Measurements from ENCODE around the gene ACOT8. TPM values are rescaled to one million over a fixed set of nuclear protein-coding genes. Genes with fewer than 3 reads are reported as not detected.
A peak's percentile ranks its signal among the peaks of the same experiment; 100 is the strongest.

ACOT8 gene
- total and polyA plus RNA-seq, 9 of the 15 experiments (the other 6 are each of a cell fraction or from before 2014, with no cell fraction given): 8.2 to 46.7 (median 20.7) TPM

DNA sequence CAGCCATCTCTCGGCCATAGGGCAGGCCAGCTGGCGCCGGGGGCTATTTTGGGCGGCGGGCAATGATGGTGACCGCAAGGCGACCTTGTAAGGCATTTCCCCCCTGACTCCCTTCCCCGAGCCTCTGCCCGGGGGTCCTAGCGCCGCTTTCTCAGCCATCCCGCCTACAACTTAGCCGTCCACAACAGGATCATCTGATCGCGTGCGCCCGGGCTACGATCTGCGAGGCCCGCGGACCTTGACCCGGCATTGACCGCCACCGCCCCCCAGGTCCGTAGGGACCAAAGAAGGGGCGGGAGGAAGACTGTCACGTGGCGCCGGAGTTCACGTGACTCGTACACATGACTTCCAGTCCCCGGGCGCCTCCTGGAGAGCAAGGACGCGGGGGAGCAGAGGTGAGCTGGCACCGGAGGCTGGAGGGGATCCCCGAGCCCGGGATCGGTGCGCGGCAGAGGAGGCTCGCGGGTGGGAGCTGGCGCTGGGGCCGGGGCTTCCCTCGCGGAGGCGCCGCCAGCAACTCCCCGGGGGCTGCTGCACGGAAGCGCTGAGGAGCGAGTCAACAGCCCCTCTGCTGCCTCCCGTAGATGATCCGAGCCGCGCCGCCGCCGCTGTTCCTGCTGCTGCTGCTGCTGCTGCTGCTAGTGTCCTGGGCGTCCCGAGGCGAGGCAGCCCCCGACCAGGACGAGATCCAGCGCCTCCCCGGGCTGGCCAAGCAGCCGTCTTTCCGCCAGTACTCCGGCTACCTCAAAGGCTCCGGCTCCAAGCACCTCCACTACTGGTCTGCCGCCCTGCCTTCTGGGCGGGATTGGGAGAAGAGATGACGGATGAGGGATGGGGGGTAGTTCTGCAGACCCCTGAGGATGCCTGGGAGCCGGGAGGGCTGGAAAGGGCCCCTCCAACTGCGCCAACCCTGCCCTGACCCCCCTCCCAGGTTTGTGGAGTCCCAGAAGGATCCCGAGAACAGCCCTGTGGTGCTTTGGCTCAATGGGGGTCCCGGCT is 34.1 kb upstream of the ACOT8 start, which contains the start of the genes CTSA and NEURL2 (continued):
- TF ChIP-seq PTBP1 (IDR thresholded peaks at IDR 0.05; ENCODE audit: low read depth, low read length): no peak
- peak; percentile 89 for TF ChIP-seq ZBTB7A (IDR thresholded peaks at IDR 0.05; ENCODE audit: borderline replicate concordance, control insufficient read depth, low read depth, low read length)
- no peak for TF ChIP-seq ZNF77 (CRISPR knock-in tag; IDR thresholded peaks at IDR 0.05)
- TF ChIP-seq, protein P1, sequence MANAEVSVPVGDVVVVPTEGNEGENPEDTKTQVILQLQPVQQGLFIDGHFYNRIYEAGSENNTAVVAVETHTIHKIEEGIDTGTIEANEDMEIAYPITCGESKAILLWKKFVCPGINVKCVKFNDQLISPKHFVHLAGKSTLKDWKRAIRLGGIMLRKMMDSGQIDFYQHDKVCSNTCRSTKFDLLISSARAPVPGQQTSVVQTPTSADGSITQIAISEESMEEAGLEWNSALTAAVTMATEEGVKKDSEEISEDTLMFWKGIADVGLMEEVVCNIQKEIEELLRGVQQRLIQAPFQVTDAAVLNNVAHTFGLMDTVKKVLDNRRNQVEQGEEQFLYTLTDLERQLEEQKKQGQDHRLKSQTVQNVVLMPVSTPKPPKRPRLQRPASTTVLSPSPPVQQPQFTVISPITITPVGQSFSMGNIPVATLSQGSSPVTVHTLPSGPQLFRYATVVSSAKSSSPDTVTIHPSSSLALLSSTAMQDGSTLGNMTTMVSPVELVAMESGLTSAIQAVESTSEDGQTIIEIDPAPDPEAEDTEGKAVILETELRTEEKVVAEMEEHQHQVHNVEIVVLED (CRISPR knock-in tag; IDR thresholded peaks at IDR 0.05): no peak; the same call in 1 of the 2 replicates
- peak; percentile 80 for TF ChIP-seq KLF13 (tag; IDR thresholded peaks at IDR 0.05; ENCODE audit: borderline replicate concordance, low read depth)
- TF ChIP-seq GTF2E2 (tag; IDR thresholded peaks at IDR 0.05): peak; percentile 65; the same call in 1 of the 2 replicates
- peak; percentile 92 for TF ChIP-seq L3MBTL2 (IDR thresholded peaks at IDR 0.05)
- no peak for TF ChIP-seq BRD9 (IDR thresholded peaks at IDR 0.05; ENCODE audit: low read depth, partially characterized antibody)
- 0 out of 2 replicates have a peak, but pooled peaks have one; percentile 60 for TF ChIP-seq ZNF124 (CRISPR knock-in tag; IDR thresholded peaks at IDR 0.05)
- TF ChIP-seq FOXJ2 (tag; IDR thresholded peaks at IDR 0.05): peak; percentile 52; the same call in 1 of the 2 replicates
- TF ChIP-seq TRIM24 (IDR thresholded peaks at IDR 0.05): peak in 1 of 2 experiments; percentile 50; a peak in 1 of 4 replicates
- no peak for TF ChIP-seq HDGF (IDR thresholded peaks at IDR 0.05)
- TF ChIP-seq KDM4B (IDR thresholded peaks at IDR 0.05; ENCODE audit: borderline replicate concordance in 2 of 2, low read depth in 1 of 2): peak in 1 of 2 experiments; percentile 95; a peak in 2 of 4 replicates
- no peak for TF ChIP-seq SAFB (IDR thresholded peaks at IDR 0.05; ENCODE audit: borderline replicate concordance, low read depth, low read length)
- TF ChIP-seq NFXL1 (CRISPR knock-in tag; IDR thresholded peaks at IDR 0.05): no peak
- no peak for TF ChIP-seq NCOA4 (IDR thresholded peaks at IDR 0.05; ENCODE audit: partially characterized antibody)
- no peak for TF ChIP-seq MAFG (tag; conservative IDR thresholded peaks at IDR 0.05)
- TF ChIP-seq ZNF133 (CRISPR knock-in tag; IDR thresholded peaks at IDR 0.05): no peak
- TF ChIP-seq FOXP4 (CRISPR knock-in tag; IDR thresholded peaks at IDR 0.05; ENCODE audit: borderline replicate concordance): no peak
- TF ChIP-seq CBX5 (IDR thresholded peaks at IDR 0.05; ENCODE audit: borderline replicate concordance, low read depth): no peak
- TF ChIP-seq USF2 (CRISPR knock-in tag; IDR thresholded peaks at IDR 0.05): peak; percentile 100
- TF ChIP-seq RFX7 (CRISPR knock-in tag; IDR thresholded peaks at IDR 0.05): no peak

Data from K562 (cell line).